ENCODE data around the gene PRMT3. TPM values are rescaled to one million over a fixed set of nuclear protein-coding genes. Genes with fewer than 3 reads are reported as not detected.

The PRMT3 gene
- total and polyA plus RNA-seq, 2 donors (not counting 1 experiment from before 2014, with no cell fraction given) = 6.0 to 18.3 TPM

DNA sequence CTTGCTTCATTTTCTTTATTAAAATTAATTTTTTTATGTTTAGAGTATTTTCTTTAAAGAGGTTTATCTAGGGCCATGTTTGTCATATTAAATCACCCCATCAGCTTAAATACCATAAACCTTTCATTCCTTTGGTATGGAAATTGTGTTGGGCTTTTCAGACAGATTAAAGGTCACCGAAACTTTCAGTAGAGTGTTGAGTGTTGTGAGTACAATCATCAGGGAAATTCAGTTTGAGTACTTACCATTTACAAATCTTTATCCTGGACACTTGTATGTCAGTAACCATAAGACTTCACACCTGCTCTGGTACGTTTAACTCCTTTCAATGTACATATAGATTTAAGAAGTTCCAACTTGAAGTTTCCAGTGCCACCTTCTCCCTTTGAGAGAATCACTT lies 12.0 kb downstream of the PRMT3 start:
- Mint-ChIP-seq H3K4me1 (peaks cover 3% of the 10 kb centered on the region), H3K27ac (no peak overlapping the region), H3K9me3 (ENCODE audit: insufficient read depth) (no peaks in the 10 kb centered on the region), H3K4me3 (no peak overlapping the region), H3K27me3 (no peaks in the 10 kb centered on the region)
- H3K4me3 ChIP-seq (ENCODE audit: control extremely low read depth in 1 of 5, extremely low read depth in 1 of 5, insufficient read depth in 1 of 5, low read depth in 2 of 5, low read length in 4 of 5) = no peak overlapping the region
- POLR2A ChIA-PET = no interaction called here
- intact Hi-C loops (cut with micrococcal nuclease) = no loop called here
- CTCF ChIA-PET = no interaction called here
- no peak for TF ChIP-seq EZH2 (IDR thresholded peaks at IDR 0.05; ENCODE audit: borderline replicate concordance, insufficient read depth, low read depth, low read length, poor library complexity, severe bottlenecking)
- no peak for TF ChIP-seq CTCF (IDR thresholded peaks at IDR 0.05)
- no peak overlapping the region for H3K27ac ChIP-seq (ENCODE audit: low read length in 2 of 2)
- no peak overlapping the region for H2AFZ ChIP-seq (ENCODE audit: insufficient read depth, low read depth, low read length, poor library complexity, severe bottlenecking)
- no peaks in the 10 kb centered on the region for H3K79me2 ChIP-seq (ENCODE audit: control insufficient read depth, insufficient read depth, low read length)
- DNase-seq = no peak
- no peaks in the 10 kb centered on the region for H4K20me1 ChIP-seq (ENCODE audit: control insufficient read depth, insufficient read depth, low read length, poor library complexity, severe bottlenecking)
- no peak overlapping the region for H3K4me2 ChIP-seq (replicated peaks; ENCODE audit: low read depth, low read length, poor library complexity, severe bottlenecking)
- WGBS (ENCODE audit: insufficient coverage) = no CpG with 5 or more reads among the region's 2 CpGs
- H3K9me3 ChIP-seq (ENCODE audit: control extremely low read depth in 1 of 3, control insufficient read depth in 2 of 3, insufficient read depth in 1 of 3, low read length in 2 of 3) = no peaks in the 10 kb centered on the region
- no peak for ATAC-seq (ENCODE audit: low read depth)
- no peaks in the 10 kb centered on the region for H3K4me1 ChIP-seq (ENCODE audit: control insufficient read depth in 2 of 2, insufficient read depth in 2 of 2, low read length in 2 of 2)
- H3K9ac ChIP-seq (ENCODE audit: low read length) = no peak overlapping the region
- H3K36me3 ChIP-seq (replicated peaks in 1 of 2; ENCODE audit: control extremely low read depth in 1 of 2, control insufficient read depth in 1 of 2, extremely low read depth in 1 of 2, insufficient read depth in 2 of 2, low read length in 1 of 2) = peaks cover 15 to 40% of the 10 kb centered on the region in 2 experiments
- no peaks in the 10 kb centered on the region for H3K27me3 ChIP-seq (replicated peaks in 1 of 4; ENCODE audit: control extremely low read depth in 1 of 4, control insufficient read depth in 3 of 4, insufficient read depth in 4 of 4, low read length in 3 of 4)

- Histone ChIP-seq H3K9me3 (ENCODE audit: control extremely low read depth in 1 of 3, control insufficient read depth in 2 of 3, insufficient read depth in 1 of 3, low read length in 2 of 3) (no peaks in the 10 kb centered on the region), H3K79me2 (ENCODE audit: control insufficient read depth, insufficient read depth, low read length) (no peaks in the 10 kb centered on the region), H3K4me1 (ENCODE audit: control insufficient read depth in 2 of 2, insufficient read depth in 2 of 2, low read length in 2 of 2) (no peaks in the 10 kb centered on the region), H3K9ac (ENCODE audit: low read length) (no peak overlapping the region), H3K4me3 (ENCODE audit: control extremely low read depth in 1 of 5, extremely low read depth in 1 of 5, insufficient read depth in 1 of 5, low read depth in 2 of 5, low read length in 4 of 5) (no peak overlapping the region), H3K4me2 (replicated peaks; ENCODE audit: low read depth, low read length, poor library complexity, severe bottlenecking) (no peak overlapping the region), H3K36me3 (replicated peaks in 1 of 2; ENCODE audit: control extremely low read depth in 1 of 2, control insufficient read depth in 1 of 2, extremely low read depth in 1 of 2, insufficient read depth in 2 of 2, low read length in 1 of 2) (peaks cover 17 to 48% of the 10 kb centered on the region in 2 experiments), H3K27ac (ENCODE audit: low read length in 2 of 2) (no peak overlapping the region), H3K27me3 (replicated peaks in 1 of 4; ENCODE audit: control extremely low read depth in 1 of 4, control insufficient read depth in 3 of 4, insufficient read depth in 4 of 4, low read length in 3 of 4) (no peaks in the 10 kb centered on the region), H4K20me1 (ENCODE audit: control insufficient read depth, insufficient read depth, low read length, poor library complexity, severe bottlenecking) (no peaks in the 10 kb centered on the region), H2AFZ (ENCODE audit: insufficient read depth, low read depth, low read length, poor library complexity, severe bottlenecking) (no peak overlapping the region)
- Mint-ChIP-seq H3K27me3 (no peaks in the 10 kb centered on the region), H3K27ac (no peak overlapping the region), H3K4me3 (no peak overlapping the region), H3K4me1 (no peaks in the 10 kb centered on the region), H3K9me3 (ENCODE audit: insufficient read depth) (no peaks in the 10 kb centered on the region)
- TF ChIP-seq EZH2 (IDR thresholded peaks at IDR 0.05; ENCODE audit: borderline replicate concordance, insufficient read depth, low read depth, low read length, poor library complexity, severe bottlenecking) (no peak), CTCF (IDR thresholded peaks at IDR 0.05) (no peak)
- ATAC-seq (ENCODE audit: low read depth) (no peak), DNase-seq (no peak)
- ChIA-PET POLR2A (no interaction called here), CTCF (no interaction called here)
- intact Hi-C loops (cut with micrococcal nuclease) = no loop called here
- WGBS (ENCODE audit: insufficient coverage) = no CpG with 5 or more reads among the region's 1 CpG
These were observed 15.5 kb downstream of the PRMT3 start for GRCh38 chr11:20403059-20403458.
